Esophagus muscularis mucosa (tissue), 4 donors: ENCODE results near the gene PCDHGA1. TPM values are rescaled to one million over a fixed set of nuclear protein-coding genes. Genes with fewer than 3 reads are reported as not detected.

ENCODE experiments used
- DNase-seq: peaks from one replicate; pipeline ENCODE4 v3.0.0-alpha.2; 2017; ENCODE audit errors: extremely low spot score
- H3K27ac ChIP-seq, 4 donors: fragments of 200-600 bp; sonication (generic); replicated peaks in 1 of 4; 1 replicate in 3 of 4; 2 replicates in 1 of 4; pipeline ENCODE4 v1.5.1; 2016 to 2019; ENCODE audit warnings: mild to moderate bottlenecking in 1 of 4
- H3K27me3 ChIP-seq, 4 donors: fragments of 200-600 bp; sonication (generic); one replicate each; pipeline versions ENCODE4 v1.5.1 to v1.6.0; 2016 to 2019
- H3K36me3 ChIP-seq, 4 donors: fragments of 200-600 bp; sonication (generic); one replicate each; pipeline ENCODE4 v1.5.1; 2016 to 2019
- H3K4me1 ChIP-seq, 4 donors: fragments of 200-600 bp; sonication (generic); one replicate each; pipeline ENCODE4 v1.5.1; 2016 to 2019
- H3K4me3 ChIP-seq, 4 donors: fragments of 200-600 bp; sonication (generic); 1 replicate in 2 of 4; 2 replicates in 2 of 4; pipeline ENCODE4 v1.5.1; 2016 to 2019; ENCODE audit warnings: mild to moderate bottlenecking in 4 of 4, moderate library complexity in 1 of 4
- H3K9me3 ChIP-seq, 4 donors: fragments of 200-600 bp; sonication (generic); 1 replicate in 3 of 4; 2 replicates in 1 of 4; pipeline ENCODE4 v1.5.1; 2016 to 2019
- EP300 ChIP-seq: sonication (generic); formaldehyde crosslinking; IDR thresholded peaks from one replicate; pipeline ENCODE4 v1.6.1; 2017; ENCODE audit warnings: antibody characterized with exemption
- POLR2A ChIP-seq: fragments of 450-650 bp; IDR thresholded peaks from one replicate; pipeline ENCODE4 v1.6.1; 2017; ENCODE audit warnings: antibody characterized with exemption, moderate library complexity, mild to moderate bottlenecking, low read depth
- POLR2AphosphoS5 ChIP-seq, 2 donors: sonication (generic); formaldehyde crosslinking; IDR thresholded peaks; one replicate each; pipeline ENCODE4 v1.6.1; 2017; ENCODE audit warnings: antibody characterized with exemption in 2 of 2
- WGBS: methylation state at CpG from one replicate; pipeline ENCODE4 v1.1.5; 2018; 5-methylcytosine and 5-hydroxymethylcytosine counted together
- intact Hi-C: fragments of 100-400 bp; cut with DNase I; formaldehyde crosslinking; loops from one replicate; pipeline ENCODE4 v1.15.1; 2023
- total RNA-seq, 4 donors: library from RNA; depleted of rRNA; stranded (reverse); fragments of >200 nt; gene quantifications; one replicate each; pipeline versions ENCODE4 v1.1.0 to v1.2.1, GENCODE V29; 2016
- TF ChIP-seq, protein P1 (sequence below), 3 experiments: fragments of 200-600 bp in 2 of 3; fragments of 450-650 bp in 1 of 3; sonication (generic) in 2 of 3; IDR thresholded peaks; one replicate each; pipeline ENCODE4 v1.5.1; 2017 to 2019; ENCODE audit warnings: antibody characterized with exemption in 3 of 3, mild to moderate bottlenecking in 2 of 3, moderate library complexity in 1 of 3

Gene PCDHGA1
- total RNA-seq, 4 donors from 2014 or later, result 0.45 to 1.2 (median 0.76) TPM

- Histone ChIP-seq H3K27me3 (no peaks in the 10 kb centered on the region), H3K9me3 (peaks cover 13 to 97% (median 94%) of the 10 kb centered on the region in 4 donors), H3K36me3 (peaks cover 0 to 4% (median 0%) of the 10 kb centered on the region in 4 donors), H3K27ac (no peak overlapping the region), H3K4me1 (no peaks in the 10 kb centered on the region), H3K4me3 (no peak overlapping the region)
- DNase-seq, result no peak
- TF ChIP-seq, protein P1, sequence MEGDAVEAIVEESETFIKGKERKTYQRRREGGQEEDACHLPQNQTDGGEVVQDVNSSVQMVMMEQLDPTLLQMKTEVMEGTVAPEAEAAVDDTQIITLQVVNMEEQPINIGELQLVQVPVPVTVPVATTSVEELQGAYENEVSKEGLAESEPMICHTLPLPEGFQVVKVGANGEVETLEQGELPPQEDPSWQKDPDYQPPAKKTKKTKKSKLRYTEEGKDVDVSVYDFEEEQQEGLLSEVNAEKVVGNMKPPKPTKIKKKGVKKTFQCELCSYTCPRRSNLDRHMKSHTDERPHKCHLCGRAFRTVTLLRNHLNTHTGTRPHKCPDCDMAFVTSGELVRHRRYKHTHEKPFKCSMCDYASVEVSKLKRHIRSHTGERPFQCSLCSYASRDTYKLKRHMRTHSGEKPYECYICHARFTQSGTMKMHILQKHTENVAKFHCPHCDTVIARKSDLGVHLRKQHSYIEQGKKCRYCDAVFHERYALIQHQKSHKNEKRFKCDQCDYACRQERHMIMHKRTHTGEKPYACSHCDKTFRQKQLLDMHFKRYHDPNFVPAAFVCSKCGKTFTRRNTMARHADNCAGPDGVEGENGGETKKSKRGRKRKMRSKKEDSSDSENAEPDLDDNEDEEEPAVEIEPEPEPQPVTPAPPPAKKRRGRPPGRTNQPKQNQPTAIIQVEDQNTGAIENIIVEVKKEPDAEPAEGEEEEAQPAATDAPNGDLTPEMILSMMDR (IDR thresholded peaks at IDR 0.05), result no peak
- no peak for TF ChIP-seq EP300
- TF ChIP-seq POLR2AphosphoS5 (IDR thresholded peaks at IDR 0.05), result no peak
- no peak for TF ChIP-seq POLR2A
- 52% methylated on average over 2 of the region's 2 CpGs for WGBS
- intact Hi-C loops, result no loop called here
Measured at GRCh38 chr5:141434006-141434405, 103.7 kb downstream of the PCDHGA1 start.

DNA sequence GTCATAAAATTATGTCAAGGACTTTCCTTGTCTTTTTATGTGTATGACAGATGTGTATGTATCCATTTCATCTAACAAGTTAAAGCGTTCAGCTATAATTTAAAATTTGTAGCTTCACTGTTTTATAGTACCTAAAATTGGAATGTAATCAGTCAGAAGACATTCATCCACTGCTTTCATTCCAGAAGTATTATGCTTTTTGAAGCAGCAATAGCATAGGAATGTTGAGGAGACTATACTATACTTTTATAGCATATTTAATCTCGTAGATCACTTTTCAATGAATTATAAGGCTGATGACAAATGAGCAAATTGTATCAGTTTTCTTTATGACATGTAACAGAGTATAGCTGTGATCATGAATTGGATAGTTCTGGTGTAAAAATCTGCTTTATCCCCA lies 106.9 kb downstream of the PCDHGA1 start:
- H3K9me3 ChIP-seq, result peaks cover 0 to 98% (median 92%) of the 10 kb centered on the region in 4 donors
- intact Hi-C loops, result no loop called here

DNA sequence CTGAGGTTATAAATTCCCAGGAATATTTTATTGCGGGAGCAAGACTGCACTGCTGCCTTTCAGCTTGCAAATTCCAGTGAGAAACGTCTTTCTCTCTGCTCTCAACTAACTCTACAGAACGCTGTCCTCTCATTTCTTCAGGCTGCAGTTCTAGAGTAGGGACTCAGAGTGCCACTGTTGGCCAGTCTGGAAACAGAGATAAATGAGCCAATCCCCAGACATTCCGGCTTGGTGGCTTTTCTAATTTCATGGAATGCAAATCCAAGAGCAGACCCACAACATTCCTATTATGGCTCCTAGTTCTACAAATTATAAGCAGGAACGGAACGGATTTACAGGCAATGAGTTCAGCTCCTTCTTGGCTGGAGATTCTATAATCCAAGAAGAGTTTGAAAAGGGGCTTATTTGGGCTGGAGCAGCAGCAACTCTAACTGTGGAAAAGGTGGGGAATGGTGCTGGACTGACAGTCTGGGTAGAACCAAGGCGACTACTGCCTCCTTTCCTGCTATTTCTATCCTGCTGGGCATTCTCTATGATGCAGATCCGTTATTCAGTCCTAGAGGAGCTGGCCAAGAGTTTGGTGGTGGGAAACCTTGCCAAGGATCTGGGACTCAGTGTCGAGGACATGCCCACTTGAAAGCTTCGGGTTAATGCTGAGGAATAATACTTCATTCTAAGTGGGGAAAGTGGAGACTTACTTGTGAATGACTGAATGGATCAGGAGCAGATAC lies 109.3 kb downstream of the PCDHGA1 start:
- H3K4me1 ChIP-seq, result peaks cover 0 to 4% (median 0%) of the 10 kb centered on the region in 4 donors
- peaks cover 0 to 89% (median 77%) of the 10 kb centered on the region in 4 donors for H3K9me3 ChIP-seq
- DNase-seq, result no peak
- WGBS, result 70% methylated on average over 10 of the region's 10 CpGs
- no peaks in the 10 kb centered on the region for H3K27me3 ChIP-seq
- no peak overlapping the region for H3K4me3 ChIP-seq
- intact Hi-C loops, result no loop called here
- TF ChIP-seq POLR2A (no peak), EP300 (no peak), POLR2AphosphoS5 (IDR thresholded peaks at IDR 0.05) (no peak)
- TF ChIP-seq, protein P1 (IDR thresholded peaks at IDR 0.05), result no peak
- peaks cover 0 to 4% (median 0%) of the 10 kb centered on the region in 4 donors for H3K36me3 ChIP-seq
- no peak overlapping the region for H3K27ac ChIP-seq

More for the DNA sequence above, 106.9 kb downstream of the PCDHGA1 start:
- H3K36me3 ChIP-seq, result peaks cover 0 to 4% (median 0%) of the 10 kb centered on the region in 4 donors
- TF ChIP-seq POLR2AphosphoS5 (IDR thresholded peaks at IDR 0.05), result no peak
- no peak for TF ChIP-seq EP300
- TF ChIP-seq, protein P1 (IDR thresholded peaks at IDR 0.05), result no peak
- TF ChIP-seq POLR2A, result no peak
- peaks cover 0 to 4% (median 0%) of the 10 kb centered on the region in 4 donors for H3K4me1 ChIP-seq
- no peak overlapping the region for H3K27ac ChIP-seq
- no peak for DNase-seq
- H3K4me3 ChIP-seq, result no peak overlapping the region
- H3K27me3 ChIP-seq, result no peaks in the 10 kb centered on the region
- 90% methylated on average over 2 of the region's 2 CpGs for WGBS

- intact Hi-C loops, result no loop called here
- Histone ChIP-seq H3K9me3 (peaks cover 0 to 84% (median 77%) of the 10 kb centered on the region in 4 donors), H3K27me3 (no peaks in the 10 kb centered on the region), H3K27ac (no peak overlapping the region), H3K4me3 (no peak overlapping the region), H3K4me1 (peaks cover 0 to 4% (median 0%) of the 10 kb centered on the region in 4 donors), H3K36me3 (peaks cover 0 to 4% (median 0%) of the 10 kb centered on the region in 4 donors)
- DNase-seq, result no peak
- TF ChIP-seq, protein P1 (IDR thresholded peaks at IDR 0.05), result no peak
- TF ChIP-seq EP300, result no peak
- no peak for TF ChIP-seq POLR2A
- no peak for TF ChIP-seq POLR2AphosphoS5 (IDR thresholded peaks at IDR 0.05)
- 97% methylated on average over 9 of the region's 9 CpGs for WGBS
Measured at GRCh38 chr5:141440341-141440740, 110.0 kb downstream of the PCDHGA1 start.
